ENCODE data around the gene ATG5. TPM values are rescaled to one million over a fixed set of nuclear protein-coding genes. Genes with fewer than 3 reads are reported as not detected.

The ATG5 gene
- total and polyA plus RNA-seq, 12 donors, result 20.1 to 65.9 (median 41.9) TPM

- WGBS, 4 donors, result 52 to 69% (median 60%) methylated on average over 1 of the region's 1 CpG
- no peaks in the 10 kb centered on the region for H3K27me3 ChIP-seq
- intact Hi-C loops (cut with DNase I), result no loop called here
- no peak overlapping the region for H3K27ac ChIP-seq
- peaks cover 0 to 6% of the 10 kb centered on the region in 2 donors for H3K4me1 ChIP-seq (replicated peaks in 1 of 2)
- peaks cover 0 to 6% of the 10 kb centered on the region in 2 donors for H3K36me3 ChIP-seq (replicated peaks in 1 of 2)
- no peak for DNase-seq
- H3K9me3 ChIP-seq (replicated peaks in 1 of 3), result peaks cover 0 to 5% (median 0%) of the 10 kb centered on the region in 3 donors
- TF ChIP-seq POLR2A (IDR thresholded peaks at IDR 0.05) (no peak), CTCF (IDR thresholded peaks at IDR 0.05) (no peak)
- H3K4me3 ChIP-seq, result no peak overlapping the region
Observed at GRCh38 chr6:106287215-106287614, 38.3 kb downstream of the ATG5 start.

- DNase-seq, result no peak
- intact Hi-C loops (cut with DNase I), result no loop called here
- Histone ChIP-seq H3K36me3 (replicated peaks in 1 of 2) (peaks cover 0 to 4% of the 10 kb centered on the region in 2 donors), H3K4me3 (no peak overlapping the region), H3K27ac (no peak overlapping the region), H3K27me3 (no peaks in the 10 kb centered on the region), H3K9me3 (replicated peaks in 1 of 3) (peaks cover 0 to 5% (median 0%) of the 10 kb centered on the region in 3 donors), H3K4me1 (replicated peaks in 1 of 2) (peaks cover 0 to 6% of the 10 kb centered on the region in 2 donors)
- WGBS, 4 donors, result 97 to 100% (median 99%) methylated on average over 1 of the region's 1 CpG
- TF ChIP-seq POLR2A (IDR thresholded peaks at IDR 0.05), result no peak
- no peak for TF ChIP-seq CTCF (IDR thresholded peaks at IDR 0.05)
Observed at GRCh38 chr6:106286746-106287145, 38.8 kb downstream of the ATG5 start.

GRCh38 chr6:106283481-106283880 lies 42.1 kb downstream of the ATG5 start:
- H3K4me3 ChIP-seq, result no peak overlapping the region
- no peaks in the 10 kb centered on the region for H3K9me3 ChIP-seq (replicated peaks in 1 of 3)
- intact Hi-C loops (cut with DNase I), result no loop called here
- peaks cover 0 to 7% of the 10 kb centered on the region in 2 donors for H3K36me3 ChIP-seq (replicated peaks in 1 of 2)
- H3K27me3 ChIP-seq, result no peaks in the 10 kb centered on the region
- peaks cover 0 to 6% of the 10 kb centered on the region in 2 donors for H3K4me1 ChIP-seq (replicated peaks in 1 of 2)
- no peak overlapping the region for H3K27ac ChIP-seq
- DNase-seq, result no peak
- TF ChIP-seq POLR2A (IDR thresholded peaks at IDR 0.05), result no peak
- TF ChIP-seq CTCF (IDR thresholded peaks at IDR 0.05), result no peak
- WGBS, 4 donors, result 97 to 98% (median 97%) methylated on average over 10 of the region's 10 CpGs

GRCh38 chr6:106281661-106282060 lies 43.9 kb downstream of the ATG5 start:
- H3K36me3 ChIP-seq (replicated peaks in 1 of 2), result peaks cover 0 to 11% of the 10 kb centered on the region in 2 donors

More at GRCh38 chr6:106281661-106282060, 43.9 kb downstream of the ATG5 start:
- H3K27me3 ChIP-seq, result no peaks in the 10 kb centered on the region
- H3K4me3 ChIP-seq, result no peak overlapping the region
- 84 to 90% (median 89%) methylated on average over 2 of the region's 2 CpGs for WGBS, 4 donors
- H3K4me1 ChIP-seq (replicated peaks in 1 of 2), result no peaks in the 10 kb centered on the region
- H3K9me3 ChIP-seq (replicated peaks in 1 of 3), result no peaks in the 10 kb centered on the region
- intact Hi-C loops (cut with DNase I), result no loop called here
- no peak overlapping the region for H3K27ac ChIP-seq
- no peak for TF ChIP-seq POLR2A (IDR thresholded peaks at IDR 0.05)
- TF ChIP-seq CTCF (IDR thresholded peaks at IDR 0.05), result no peak
- DNase-seq, result no peak
